Activated gamma-delta T cell treated with Interleukin-2 at 50 U/mL for 16 hours (primary cell): Measurements from ENCODE around the gene STX10.

Experiments
- DNase-seq: peaks from one replicate; pipeline ENCODE4 v3.0.0-alpha.2; 2020

The STX10 gene

DNA sequence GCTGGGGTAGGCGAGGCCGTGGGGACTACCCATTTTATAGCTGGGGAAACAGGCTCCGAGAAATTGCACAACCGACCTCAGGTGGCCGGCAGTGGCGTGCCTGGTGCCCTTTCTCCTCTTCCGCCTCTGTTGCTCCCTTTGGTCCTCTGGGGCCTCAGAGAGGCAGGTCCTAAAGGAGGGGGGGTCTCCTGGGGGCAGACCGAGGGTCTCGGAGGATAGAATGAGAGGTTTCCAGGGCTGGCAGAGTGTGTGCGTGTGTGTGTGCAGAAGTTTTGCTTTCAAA, 11.3 kb downstream of the STX10 start:
- no peak for DNase-seq

DNA sequence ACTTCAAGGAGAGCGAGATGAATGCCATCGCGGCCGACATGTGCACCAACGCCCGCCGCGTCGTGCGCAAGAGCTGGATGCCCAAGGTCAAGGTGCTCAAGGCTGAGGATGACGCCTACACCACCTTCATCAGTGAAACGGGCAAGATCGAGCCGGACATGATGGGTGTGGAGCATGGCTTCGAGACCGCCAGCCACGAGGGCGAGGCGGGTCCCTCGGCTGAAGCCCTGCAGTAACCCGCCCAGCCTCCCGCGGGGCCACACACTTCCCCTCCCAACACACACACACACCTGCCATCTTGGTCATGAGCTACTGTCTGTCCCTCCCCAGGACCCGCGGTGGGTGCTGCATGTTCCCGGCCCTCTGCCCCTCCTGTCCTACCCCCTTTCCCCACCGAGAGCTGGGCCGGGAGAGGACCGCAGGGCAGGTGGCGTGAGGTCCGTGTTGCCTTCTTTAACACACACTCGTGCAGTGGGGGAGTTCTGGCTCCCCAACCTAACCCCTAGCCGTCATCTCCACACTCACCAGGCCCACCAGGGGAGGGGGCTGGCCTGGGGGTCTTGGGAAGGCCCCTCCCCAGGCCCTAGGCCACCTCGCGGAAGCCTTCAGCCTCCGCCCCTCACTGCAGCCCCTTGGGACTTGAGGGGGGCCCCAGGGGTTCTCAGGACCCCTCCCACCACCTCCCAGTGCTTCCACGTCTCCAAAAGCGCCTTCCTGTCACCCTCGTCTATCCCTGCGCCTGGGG, 11.8 kb downstream of the STX10 start:
- DNase-seq: no peak

DNA sequence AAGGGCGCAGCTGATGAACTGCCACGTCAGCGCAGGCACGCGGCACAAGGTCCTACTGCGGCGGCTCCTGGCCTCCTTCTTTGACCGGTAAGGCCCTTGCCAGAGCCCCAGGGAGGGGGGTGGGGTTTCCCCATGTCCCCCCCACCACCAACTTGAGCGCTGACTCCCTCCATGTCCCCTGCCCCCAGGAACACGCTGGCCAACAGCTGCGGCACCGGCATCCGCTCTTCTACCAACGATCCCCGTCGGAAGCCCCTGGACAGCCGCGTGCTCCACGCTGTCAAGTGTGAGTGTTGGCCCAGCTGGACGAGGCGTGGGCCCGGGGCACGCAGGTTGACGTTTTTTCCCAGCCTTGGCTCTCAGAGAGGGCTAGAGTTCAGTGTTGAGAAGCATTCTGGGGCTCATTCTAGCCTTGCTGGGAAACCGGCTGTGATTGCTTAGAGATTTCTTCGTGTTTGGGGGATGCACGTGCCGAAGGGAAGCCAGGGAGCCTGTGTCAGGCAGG, 12.8 kb downstream of the STX10 start:
- no peak for DNase-seq

DNA sequence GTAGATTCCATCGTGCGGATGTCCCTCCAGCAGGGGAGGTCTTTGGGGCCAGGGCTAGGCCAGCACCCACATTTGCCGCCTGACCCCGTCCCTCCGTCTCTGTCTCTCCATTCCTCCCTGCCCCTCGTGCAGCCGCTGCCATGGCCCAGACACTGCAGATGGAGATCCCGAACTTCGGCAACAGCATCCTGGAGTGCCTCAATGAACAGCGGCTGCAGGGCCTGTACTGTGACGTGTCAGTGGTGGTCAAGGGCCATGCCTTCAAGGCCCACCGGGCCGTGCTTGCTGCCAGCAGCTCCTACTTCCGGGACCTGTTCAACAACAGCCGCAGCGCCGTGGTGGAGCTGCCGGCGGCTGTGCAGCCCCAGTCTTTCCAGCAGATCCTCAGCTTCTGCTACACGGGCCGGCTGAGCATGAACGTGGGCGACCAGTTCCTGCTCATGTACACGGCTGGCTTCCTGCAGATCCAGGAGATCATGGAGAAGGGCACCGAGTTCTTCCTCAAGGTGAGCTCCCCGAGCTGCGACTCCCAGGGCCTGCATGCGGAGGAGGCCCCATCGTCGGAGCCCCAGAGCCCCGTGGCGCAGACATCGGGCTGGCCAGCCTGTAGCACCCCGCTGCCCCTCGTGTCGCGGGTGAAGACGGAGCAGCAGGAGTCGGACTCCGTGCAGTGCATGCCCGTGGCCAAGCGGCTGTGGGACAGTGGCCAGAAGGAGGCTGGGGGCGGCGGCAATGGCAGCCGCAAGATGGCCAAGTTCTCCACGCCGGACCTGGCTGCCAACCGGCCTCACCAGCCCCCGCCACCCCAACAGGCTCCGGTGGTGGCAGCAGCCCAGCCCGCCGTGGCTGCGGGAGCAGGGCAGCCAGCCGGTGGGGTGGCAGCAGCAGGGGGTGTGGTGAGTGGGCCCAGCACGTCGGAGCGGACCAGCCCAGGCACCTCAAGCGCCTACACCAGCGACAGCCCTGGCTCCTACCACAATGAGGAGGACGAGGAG, 14.8 kb downstream of the STX10 start:
- DNase-seq: no peak

DNA sequence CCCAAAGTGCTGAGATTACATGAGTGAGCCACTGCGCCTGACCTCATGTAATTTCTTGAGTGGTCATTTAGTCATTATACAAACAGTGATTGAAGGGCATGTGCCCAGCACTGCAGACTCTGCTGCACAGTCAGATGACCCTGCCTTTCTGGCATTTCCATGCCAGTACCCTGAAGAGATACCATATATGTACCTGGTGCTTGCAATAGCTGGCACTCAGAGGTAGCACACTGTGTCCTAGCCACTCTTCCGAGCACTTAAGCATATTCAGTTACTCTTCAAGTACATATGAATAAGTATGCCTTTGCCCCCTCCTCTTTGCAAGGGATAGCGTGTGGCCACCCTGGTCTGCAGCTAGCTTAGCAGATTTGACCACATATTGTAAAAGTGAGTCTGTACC, 15.5 kb downstream of the STX10 start:
- DNase-seq: no peak

DNA sequence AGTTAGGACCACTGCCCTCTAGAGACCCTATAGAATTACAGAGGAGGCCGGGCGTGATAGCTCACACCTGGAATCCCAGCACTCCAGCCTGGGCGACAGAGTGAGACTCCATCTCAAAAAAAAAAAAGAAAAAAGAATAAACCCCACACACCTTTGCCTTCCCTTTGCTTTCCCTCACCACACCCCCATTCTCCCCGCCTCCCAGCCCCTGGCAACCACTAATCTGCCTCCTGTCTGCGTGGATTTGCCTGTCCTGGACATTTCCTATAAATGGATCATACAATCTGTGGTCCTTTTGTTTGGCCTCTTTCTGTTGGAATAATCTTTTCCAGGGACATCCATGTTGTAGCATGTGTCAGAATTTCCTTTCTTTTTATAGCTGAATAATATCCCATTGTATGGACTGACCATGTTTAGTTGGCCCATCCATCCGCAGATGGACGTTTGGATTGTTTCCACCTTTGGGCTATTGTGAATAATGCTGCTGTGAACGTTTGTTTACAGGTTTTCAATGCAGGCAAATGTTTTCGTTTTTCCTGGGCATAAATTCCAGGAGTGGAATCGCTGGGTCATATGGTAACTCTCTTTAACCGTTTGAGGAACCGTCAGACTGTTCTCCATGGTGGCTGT, 16.8 kb downstream of the STX10 start:
- no peak for DNase-seq

DNA sequence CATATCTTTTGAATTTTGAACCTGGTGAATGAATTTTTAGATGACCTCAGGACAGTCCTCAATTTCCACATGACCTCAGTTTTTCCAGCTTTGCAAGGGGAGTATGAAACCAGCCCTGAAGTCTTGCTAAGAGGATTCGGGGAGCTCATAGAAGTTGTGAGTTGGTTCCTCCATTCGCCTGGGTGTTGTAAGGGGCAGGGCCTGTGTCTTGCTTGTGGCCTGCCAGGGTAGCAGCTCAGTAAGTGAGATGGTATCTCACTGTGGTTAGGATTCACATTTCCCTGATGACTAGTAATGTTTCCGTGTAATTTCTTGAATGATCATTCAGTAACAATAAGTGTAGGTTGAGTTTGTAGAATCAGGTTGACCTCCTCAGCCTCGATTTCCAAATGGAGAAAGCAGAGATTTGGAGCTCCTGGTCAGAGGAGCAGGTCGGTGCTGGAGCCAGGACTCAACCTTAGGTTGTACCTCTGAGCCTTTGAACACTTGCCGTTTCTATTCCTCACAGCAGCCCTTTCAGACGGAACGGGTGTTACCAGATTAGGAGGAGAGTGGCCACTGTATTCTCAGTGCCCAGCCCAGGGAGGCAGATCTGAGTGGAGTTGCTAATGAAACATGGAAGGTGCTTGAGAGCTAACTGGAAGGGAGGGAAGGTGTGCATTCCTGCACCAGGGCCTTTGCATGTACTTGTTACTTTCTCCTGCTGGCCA, 17.5 kb downstream of the STX10 start:
- peak; percentile 35 for DNase-seq

DNA sequence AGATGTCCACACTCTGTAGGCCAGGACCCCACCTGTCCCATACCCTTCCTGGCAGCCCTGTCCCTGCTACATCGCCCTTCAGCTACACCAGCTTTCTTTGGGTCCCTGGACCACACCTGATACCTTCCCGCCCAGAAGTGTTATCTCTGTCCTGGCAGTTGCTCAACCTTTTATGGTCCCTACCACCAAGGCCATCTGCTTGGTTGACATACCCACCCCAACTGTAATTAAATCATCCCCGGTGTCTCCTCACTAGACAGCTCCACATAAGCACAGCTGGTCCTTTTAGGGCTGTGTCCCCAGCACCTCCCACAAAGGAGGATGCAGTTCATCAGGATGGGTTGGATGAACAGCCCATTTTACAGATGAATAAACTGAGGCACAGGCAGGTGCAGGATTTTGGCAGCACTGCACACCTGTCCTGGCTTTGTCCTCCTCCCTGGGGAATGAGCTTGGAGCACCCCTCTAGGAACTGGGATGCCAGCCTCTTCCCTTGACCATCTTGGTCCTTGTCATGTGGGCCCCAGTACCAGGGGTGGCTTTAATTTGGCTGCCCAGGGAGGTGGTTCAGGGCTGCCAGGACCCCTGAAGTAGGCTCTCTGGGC, 19.2 kb downstream of the STX10 start:
- DNase-seq: no peak

DNA sequence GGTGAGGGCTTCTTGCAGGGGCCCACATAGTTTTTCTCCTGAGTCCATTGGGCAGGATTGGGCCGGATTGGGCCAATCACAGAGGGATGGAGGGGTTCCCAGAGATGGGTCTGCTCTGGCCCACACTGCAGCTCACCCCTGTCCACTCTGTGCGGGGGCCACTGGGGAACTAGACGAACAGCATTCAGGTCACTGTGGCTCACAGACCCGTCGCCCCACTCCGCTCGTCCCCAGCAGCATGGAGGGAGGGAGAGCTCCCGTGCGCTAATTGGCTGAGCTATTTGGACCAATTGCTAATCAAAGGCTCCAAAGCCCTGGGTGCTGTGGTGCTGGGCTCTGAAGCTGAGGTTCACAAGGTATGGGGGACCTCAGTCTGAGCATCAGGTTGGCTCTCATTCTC, 20.8 kb downstream of the STX10 start:
- DNase-seq: no peak

DNA sequence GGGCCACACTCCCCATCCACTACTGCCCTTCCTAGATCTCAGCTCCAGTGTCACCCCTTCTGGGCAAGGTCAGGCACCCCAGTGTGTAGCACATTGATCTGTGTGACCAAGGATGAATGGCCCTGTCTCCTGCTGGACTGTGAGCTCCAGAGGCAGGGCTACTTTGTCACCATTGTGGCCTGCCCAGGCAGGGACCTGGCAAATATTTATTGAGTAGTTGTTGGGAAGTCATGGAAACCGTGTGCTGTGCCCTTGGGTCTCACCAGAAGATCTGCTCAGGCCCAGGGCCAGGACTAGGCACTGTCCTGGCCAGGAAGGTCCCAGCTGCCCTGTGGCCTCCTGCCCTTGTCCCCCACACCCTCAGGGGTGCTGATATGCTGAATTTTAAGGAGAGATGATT, 21.6 kb downstream of the STX10 start:
- no peak for DNase-seq

DNA sequence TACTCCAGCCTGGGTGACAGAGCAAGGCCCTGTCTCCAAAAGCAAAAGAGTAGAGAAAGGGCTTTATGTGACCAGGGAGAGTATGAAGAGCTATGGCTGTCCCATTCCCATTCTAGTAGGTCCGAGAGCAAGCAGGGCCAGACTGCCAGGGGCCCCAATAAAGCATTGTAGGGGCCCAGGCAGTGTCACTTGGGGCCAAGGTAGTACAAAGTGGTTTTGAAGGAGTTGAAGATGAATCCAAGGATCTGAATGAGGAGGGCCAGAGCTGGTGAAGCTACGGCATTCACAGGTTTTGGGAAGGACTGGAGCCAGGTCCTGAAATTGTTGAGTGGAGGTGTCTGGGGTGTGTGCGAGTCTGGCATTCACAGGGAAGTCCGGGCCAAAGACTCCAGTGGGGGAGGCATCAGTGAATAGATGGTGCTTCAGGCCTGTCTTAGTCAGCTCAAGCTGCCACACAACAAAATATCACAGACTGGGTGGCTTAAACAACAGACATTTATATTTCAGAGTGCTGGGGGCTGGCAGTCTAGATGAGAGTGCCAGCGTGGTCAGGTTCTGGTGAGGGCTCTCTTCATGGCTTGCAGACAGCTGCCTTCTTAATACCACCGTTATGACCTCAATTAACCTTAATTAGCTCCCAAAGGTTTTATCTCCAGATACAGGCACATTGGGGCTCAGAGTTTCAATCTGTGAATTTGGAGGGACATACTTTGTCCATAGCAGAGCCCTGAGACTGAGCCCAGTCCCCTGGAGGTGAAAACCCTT, 22.2 kb downstream of the STX10 start:
- no peak for DNase-seq

DNA sequence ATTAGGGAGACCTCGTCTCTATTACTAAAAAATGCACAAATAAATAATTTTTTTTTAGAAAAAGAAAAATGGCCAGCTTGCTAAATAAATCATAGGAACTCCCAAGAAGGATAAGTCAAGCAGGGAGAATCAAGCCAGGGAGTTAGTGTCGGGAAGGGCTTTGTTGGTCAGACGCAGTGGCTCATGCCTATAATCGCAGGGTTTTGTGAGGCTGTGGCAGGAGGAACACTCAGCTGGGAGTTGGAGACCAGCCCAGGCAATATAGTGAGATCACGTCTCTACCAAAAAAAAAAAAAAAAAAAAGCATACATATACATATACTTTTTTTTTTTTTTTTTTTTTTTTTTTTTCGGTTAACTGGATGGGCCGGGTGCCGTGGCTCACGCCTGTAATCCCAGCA, 23.1 kb downstream of the STX10 start:
- DNase-seq: no peak

DNA sequence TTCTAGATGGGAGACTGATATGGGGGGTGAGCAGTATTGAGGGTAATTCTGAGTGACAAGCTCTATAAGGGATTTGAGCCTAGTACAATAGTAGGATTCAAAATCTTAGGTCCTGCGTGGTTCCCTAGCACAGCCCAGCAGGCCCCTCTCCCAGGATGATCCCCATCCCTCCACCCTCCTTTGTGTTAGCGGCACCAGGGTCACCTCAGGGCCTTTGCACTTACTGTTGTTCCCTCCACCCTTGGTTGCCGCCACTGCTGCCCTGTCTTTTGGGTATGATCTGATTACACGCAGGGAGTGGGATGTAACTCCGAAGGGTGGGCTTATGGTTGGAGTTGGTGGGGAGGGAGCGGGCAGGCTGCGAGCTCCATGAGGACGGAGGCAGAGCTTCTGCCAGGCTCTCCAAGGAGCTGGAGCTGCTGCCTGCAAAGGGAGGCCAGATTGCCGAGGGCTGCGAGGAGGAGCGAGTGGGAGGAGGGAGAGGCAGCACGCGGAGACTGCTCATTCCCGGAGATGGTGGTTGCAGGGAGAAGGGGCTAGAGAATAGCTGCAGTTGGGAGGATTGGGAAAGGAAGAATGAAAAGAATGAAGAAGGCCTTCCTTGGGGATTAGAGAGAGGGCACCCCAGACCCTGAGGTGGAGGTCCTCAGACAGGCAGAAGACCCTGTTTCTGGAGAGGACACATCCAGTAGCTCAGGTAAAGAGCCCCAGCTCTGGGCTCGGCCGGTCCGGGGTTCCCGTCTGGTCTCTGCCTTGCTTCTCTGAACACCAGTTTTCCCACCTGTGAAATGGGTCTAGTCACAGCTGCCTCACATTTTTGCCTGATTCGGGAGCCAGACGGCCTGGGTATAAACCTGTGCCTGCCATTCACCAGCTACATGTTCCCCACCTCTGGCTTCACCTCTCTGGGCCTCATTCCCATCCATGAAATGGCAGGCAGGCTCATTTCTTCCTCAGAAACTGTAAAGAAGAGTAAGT, 26.9 kb downstream of the STX10 start:
- DNase-seq: no peak

DNA sequence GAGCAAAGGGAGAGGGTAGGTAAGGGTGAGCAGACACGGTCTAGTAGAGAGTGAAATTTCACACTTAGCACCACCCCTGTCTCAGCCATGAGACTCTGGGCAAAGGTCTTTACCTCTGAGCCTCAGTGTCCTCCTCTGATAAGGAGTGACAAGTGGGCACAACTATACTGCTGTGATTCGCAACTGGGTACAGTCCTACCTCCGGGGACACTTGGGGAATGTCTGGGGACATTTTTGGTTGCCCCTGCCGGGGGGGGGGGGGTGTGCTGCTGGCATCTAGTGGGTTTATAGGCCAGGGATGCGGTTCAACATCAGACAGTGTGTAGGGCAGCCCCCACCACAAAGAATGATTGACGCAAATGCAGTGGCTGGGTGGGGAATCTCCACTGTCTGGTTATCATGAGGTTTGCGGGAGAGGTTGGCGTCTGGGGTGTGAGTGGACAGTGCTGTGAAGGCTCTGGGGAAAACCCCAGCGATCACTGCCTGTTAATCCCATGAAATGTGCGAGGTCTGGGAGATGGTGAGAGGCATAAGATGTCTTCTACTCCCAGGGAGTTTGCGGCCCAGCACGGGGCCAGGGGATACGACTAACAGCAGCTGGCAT, 27.8 kb downstream of the STX10 start:
- no peak for DNase-seq

DNA sequence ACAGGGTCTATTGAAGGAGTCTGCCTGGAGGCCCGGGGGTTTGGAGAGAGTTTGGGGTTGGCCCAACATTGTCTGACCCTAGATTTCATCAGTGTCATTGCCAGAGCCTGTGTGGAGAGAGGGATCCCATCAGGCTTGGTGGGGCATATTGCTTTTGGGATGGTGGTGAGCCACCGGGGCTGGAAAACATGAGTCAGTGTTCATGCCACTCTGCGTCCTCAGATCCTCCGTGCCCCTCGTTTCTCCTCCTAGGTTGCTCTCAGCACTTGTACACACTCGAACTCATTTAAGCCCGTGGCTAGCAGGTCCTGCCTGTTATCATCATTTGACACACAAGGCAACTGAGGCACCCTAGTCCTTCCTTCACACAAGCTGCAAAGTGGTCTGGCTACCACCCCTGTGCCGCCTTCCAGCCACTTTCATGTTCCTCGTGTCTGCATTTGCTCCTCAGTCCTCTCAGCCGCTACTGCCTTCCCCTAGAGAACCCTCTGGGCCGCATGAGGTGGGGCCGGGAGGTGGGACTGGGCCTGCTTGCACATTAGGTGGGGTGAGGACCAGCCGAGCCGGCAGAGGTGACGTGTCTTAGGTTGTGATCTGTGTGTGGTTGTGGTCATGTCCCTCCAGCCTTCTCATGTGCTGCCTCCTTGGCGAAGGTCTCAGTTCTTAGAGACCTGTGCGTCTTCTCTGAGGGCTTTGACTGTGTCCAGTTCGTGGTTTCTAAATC, 28.5 kb downstream of the STX10 start:
- DNase-seq: no peak

DNA sequence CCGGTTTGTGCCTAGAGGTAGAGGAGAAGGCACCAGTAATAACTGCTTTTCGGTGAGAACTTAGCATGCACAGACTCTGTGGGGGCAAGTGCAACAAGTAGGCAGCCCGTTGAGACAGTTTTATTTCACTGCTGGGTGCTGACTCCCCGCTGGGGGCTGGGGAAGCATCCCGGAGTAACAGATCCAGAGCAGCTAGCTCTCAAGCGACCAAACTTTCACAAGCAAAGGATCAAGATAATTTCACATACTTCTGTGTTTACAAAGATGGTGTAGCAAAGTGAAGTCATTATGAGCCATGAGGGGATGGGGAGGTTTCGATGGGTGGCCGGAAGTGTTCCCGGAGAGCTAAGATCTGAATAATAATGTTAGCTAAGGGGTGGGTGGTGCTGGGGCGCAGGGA, 29.4 kb downstream of the STX10 start:
- no peak for DNase-seq

DNA sequence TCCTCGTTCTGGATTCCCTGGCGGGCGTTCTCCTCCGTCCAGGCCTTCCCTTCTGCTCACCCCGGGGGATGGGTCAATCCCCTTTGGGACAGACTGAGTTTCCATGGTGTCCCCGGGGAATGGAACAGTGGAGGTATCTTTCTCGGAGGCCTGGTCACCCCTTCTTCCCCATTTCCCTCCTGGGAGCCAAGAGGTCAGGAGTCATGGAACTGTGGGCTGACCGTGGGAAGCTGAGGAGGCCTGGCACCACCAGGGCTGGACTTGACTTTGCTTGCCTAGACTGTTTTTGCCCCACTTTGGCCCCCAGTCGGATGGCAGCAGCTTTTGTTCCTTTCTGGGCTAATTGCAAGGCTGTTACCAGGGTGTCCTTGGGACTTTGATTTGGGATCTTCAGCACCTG, 30.1 kb downstream of the STX10 start:
- DNase-seq: no peak

DNA sequence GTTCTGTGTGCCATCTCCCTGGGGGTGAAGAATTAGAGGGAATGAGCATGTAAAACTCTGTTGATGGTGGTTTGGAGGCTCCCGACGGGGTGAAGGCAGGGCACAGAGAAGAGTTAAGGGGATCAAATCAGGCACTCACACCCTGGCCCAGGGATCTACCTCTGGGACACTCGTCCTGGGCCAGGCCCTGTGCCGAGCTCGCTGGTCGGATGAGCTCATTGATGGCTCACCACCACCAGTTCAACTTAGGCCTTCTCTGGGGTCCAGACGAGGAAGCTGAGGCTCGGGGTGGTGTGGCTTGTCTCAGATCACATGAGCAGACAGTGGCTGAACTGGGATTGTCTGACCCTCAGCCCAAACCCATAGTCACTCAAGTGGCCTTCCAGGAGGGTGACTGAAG, 30.5 kb downstream of the STX10 start:
- no peak for DNase-seq

DNA sequence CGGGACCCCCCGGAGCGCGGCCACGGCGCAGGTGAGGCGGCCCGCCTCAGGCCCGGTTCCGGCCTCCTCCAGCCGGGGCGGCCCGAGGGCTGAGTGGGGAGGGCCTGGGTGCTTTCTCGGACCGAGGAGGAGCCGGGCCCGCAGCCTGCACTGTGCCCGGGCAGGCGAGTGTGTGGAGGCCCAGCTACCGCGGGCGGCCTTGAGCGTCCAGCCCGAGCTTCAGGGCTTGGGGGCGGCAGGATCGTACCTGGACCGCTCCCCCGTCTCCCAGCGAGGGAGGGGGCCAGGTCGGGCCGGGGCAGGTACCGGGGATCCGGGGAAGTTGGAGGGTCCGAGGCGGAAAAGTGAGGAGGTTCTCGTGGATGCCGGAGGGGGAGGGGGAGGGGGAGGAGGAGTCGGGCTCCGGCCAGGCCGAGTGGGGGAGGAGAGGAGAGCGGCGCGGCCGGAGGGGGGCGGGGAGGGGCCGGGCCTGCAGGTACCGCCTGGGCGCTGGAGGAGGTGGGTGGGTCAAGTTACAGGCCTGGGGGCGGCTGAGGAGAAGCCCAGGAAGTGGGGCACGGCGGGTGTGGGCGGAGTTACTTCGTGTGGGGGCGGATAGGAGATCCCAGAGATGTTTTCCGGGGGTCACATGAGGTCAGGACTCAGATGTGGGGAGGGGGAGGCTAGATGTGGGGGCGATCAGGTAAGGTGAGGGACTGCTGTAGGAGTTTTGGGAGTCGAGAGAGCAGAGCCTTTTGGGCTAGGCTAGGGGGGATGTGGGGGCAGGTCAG, 31.6 kb downstream of the STX10 start:
- DNase-seq: no peak
